OCI-LY7 (cell line): ENCODE measurements around the gene CMAS. TPM values are rescaled to one million over a fixed set of nuclear protein-coding genes. Genes with fewer than 3 reads are reported as not detected.

Source experiments
- BruUV-seq: library from RNA; stranded (reverse); fragments of 400-500 nt; replicated peaks from 2 replicates; lab custom pipeline; 2021; lab: Mats Ljungman, UMichigan
- CTCF ChIA-PET: fragments of 300-600 bp; sonication (Branson Sonifier 250); formaldehyde crosslinking; loops from one replicate; lab custom pipeline; 2022; ENCODE audit warnings: antibody characterized with exemption; ENCODE audit not compliant: unreplicated experiment; lab: Charles Lee
- POLR2A ChIA-PET: fragments of 300-600 bp; sonication (Branson Sonifier 250); formaldehyde crosslinking; loops from one replicate; lab custom pipeline; 2022; ENCODE audit warnings: antibody characterized with exemption; lab: Charles Lee
- DNase-seq: peaks from one replicate; pipeline ENCODE4 v3.0.0-alpha.2; 2015; ENCODE audit warnings: low spot score
- H2AFZ ChIP-seq: fragments of 200-600 bp; sonication (generic), shearing (Covaris generic); 2 replicates; pipeline ENCODE4 v1.6.1; 2014; ENCODE audit warnings: mild to moderate bottlenecking, antibody characterized with exemption, low read length, moderate library complexity
- H3K27ac ChIP-seq: fragments of 200-600 bp; sonication (generic); 2 replicates; pipeline ENCODE4 v1.5.1; 2014; ENCODE audit warnings: mixed run types, low read depth, mild to moderate bottlenecking, moderate library complexity, low read length, inconsistent platforms; ENCODE audit not compliant: poor library complexity, severe bottlenecking
- H3K36me3 ChIP-seq: fragments of 200-600 bp; sonication (generic); 2 replicates; pipeline ENCODE4 v1.6.1; 2014; ENCODE audit warnings: mild to moderate bottlenecking, antibody characterized with exemption, low read length, moderate library complexity, mixed read lengths; ENCODE audit not compliant: insufficient read depth
- H3K4me1 ChIP-seq: fragments of 200-600 bp; sonication (generic); 2 replicates; pipeline ENCODE4 v1.5.1; 2014; ENCODE audit warnings: mild to moderate bottlenecking, low read length; ENCODE audit not compliant: insufficient read depth, poor library complexity, severe bottlenecking
- H3K4me2 ChIP-seq: fragments of 200-600 bp; sonication (generic); 2 replicates; pipeline ENCODE4 v1.6.1; 2014; ENCODE audit warnings: mild to moderate bottlenecking, low read length
- H3K4me3 ChIP-seq: fragments of 200-600 bp; sonication (generic); 2 replicates; pipeline ENCODE4 v1.5.1; 2014; ENCODE audit warnings: mild to moderate bottlenecking, low read depth, low read length; ENCODE audit not compliant: poor library complexity, severe bottlenecking
- H3K79me2 ChIP-seq: fragments of 200-600 bp; sonication (generic); 2 replicates; pipeline ENCODE4 v1.6.1; 2016; ENCODE audit warnings: low read depth, mild to moderate bottlenecking, low read length, moderate library complexity, mixed read lengths; ENCODE audit not compliant: insufficient read depth
- H3K9me2 ChIP-seq: fragments of 200-600 bp; sonication (generic); 2 replicates; pipeline ENCODE4 v1.6.1; 2016; ENCODE audit warnings: mild to moderate bottlenecking, low read length, mixed read lengths; ENCODE audit not compliant: insufficient read depth
- H3K9me3 ChIP-seq: fragments of 200-600 bp; sonication (generic); 2 replicates; pipeline ENCODE4 v1.6.1; 2014; ENCODE audit warnings: mild to moderate bottlenecking, mixed run types, low read length, mixed read lengths
- H4K20me1 ChIP-seq: fragments of 200-600 bp; sonication (generic); 2 replicates; pipeline ENCODE4 v1.6.1; 2014; ENCODE audit warnings: mild to moderate bottlenecking, antibody characterized with exemption, low read length, moderate library complexity, mixed read lengths; ENCODE audit not compliant: insufficient read depth
- CTCF ChIP-seq: fragments of 200-600 bp; sonication (generic); conservative IDR thresholded peaks from 2 replicates; pipeline ENCODE4 v1.5.1; 2014; ENCODE audit warnings: mild to moderate bottlenecking, antibody characterized with exemption, low read length, moderate library complexity, mixed read lengths
- EZH2phosphoT487 ChIP-seq: fragments of 200-600 bp; sonication (generic); IDR thresholded peaks from 2 replicates; pipeline ENCODE4 v1.6.1; 2018; ENCODE audit warnings: low read depth, borderline replicate concordance, mild to moderate bottlenecking, mixed run types, antibody characterized with exemption, low read length, moderate library complexity, mixed read lengths
- intact Hi-C: fragments of 100-400 bp; cut with micrococcal nuclease; formaldehyde crosslinking; loops from one replicate; pipeline ENCODE4 v1.10.0; 2022; ENCODE audit not compliant: unreplicated experiment
- total RNA-seq, 2 experiments: library from RNA; depleted of rRNA in 1 of 2; stranded (reverse); fragments of >200 nt in 1 of 2; shearing (Covaris generic) in 1 of 2; gene quantifications; 2 replicates each; pipeline ENCODE4 v1.2.3, GENCODE V29; 2014 to 2022

Gene CMAS
- total RNA-seq, 2 experiments from 2014 or later, result 22.2 to 41.1 TPM

- ChIA-PET CTCF (no interaction called here), POLR2A (no interaction called here)
- Histone ChIP-seq H3K9me2 (no peaks in the 10 kb centered on the region), H2AFZ (no peak overlapping the region), H3K27ac (no peak overlapping the region), H3K79me2 (no peaks in the 10 kb centered on the region), H3K9me3 (no peaks in the 10 kb centered on the region), H3K4me2 (no peak overlapping the region), H3K36me3 (no peaks in the 10 kb centered on the region), H3K4me1 (no peaks in the 10 kb centered on the region), H3K4me3 (no peak overlapping the region), H4K20me1 (no peaks in the 10 kb centered on the region)
- no TSS peak for BruUV-seq
- TF ChIP-seq CTCF (no peak), EZH2phosphoT487 (no peak)
- intact Hi-C loops, result no loop called here
- DNase-seq, result no peak
Observed at GRCh38 chr12:22008196-22008595, 37.8 kb upstream of the CMAS start.

- no TSS peak for BruUV-seq
- H3K36me3 ChIP-seq, result no peaks in the 10 kb centered on the region
- H3K4me3 ChIP-seq, result no peak overlapping the region
- ChIA-PET CTCF (no interaction called here), POLR2A (interaction anchor here (1.3 kb wide), 1 partner anchor 14 kb away, joined by 4 read pairs; no protein-coding TSS in a partner anchor)
- TF ChIP-seq EZH2phosphoT487, result no peak
- TF ChIP-seq CTCF, result no peak
- H4K20me1 ChIP-seq, result no peaks in the 10 kb centered on the region
- H3K4me2 ChIP-seq, result no peak overlapping the region
- no peaks in the 10 kb centered on the region for H3K79me2 ChIP-seq
- no peaks in the 10 kb centered on the region for H3K9me3 ChIP-seq
- H3K9me2 ChIP-seq, result no peaks in the 10 kb centered on the region
- no peak for DNase-seq
- intact Hi-C loops, result loop anchor here (10.0 kb wide), 1 partner anchor 769 kb away; no protein-coding TSS in a partner anchor
- no peak overlapping the region for H3K27ac ChIP-seq
- H2AFZ ChIP-seq, result no peak overlapping the region
- no peaks in the 10 kb centered on the region for H3K4me1 ChIP-seq
Observed at GRCh38 chr12:22014041-22014782, 31.8 kb upstream of the CMAS start.

- H3K4me3 ChIP-seq, result no peak overlapping the region
- no peaks in the 10 kb centered on the region for H3K36me3 ChIP-seq
- intact Hi-C loops, result loop anchor here (10.0 kb wide), 1 partner anchor 770 kb away; no protein-coding TSS in a partner anchor
- BruUV-seq, result no TSS peak
- POLR2A ChIA-PET, result interaction anchor here (1.3 kb wide), 1 partner anchor 14 kb away, joined by 4 read pairs; no protein-coding TSS in a partner anchor
- H3K4me1 ChIP-seq, result no peaks in the 10 kb centered on the region
- no peak for TF ChIP-seq EZH2phosphoT487
- no peak for TF ChIP-seq CTCF
- no peak overlapping the region for H3K4me2 ChIP-seq
- no peak overlapping the region for H2AFZ ChIP-seq
- CTCF ChIA-PET, result no interaction called here
- DNase-seq, result no peak
- H3K27ac ChIP-seq, result no peak overlapping the region
- no peaks in the 10 kb centered on the region for H3K9me2 ChIP-seq
- H3K79me2 ChIP-seq, result no peaks in the 10 kb centered on the region
- no peaks in the 10 kb centered on the region for H3K9me3 ChIP-seq
- H4K20me1 ChIP-seq, result no peaks in the 10 kb centered on the region
Observed at GRCh38 chr12:22014783-22015144, 31.3 kb upstream of the CMAS start.
